Hypothalamus (tissue), 51 donors: ENCODE results near the gene SERPINB6.
"Not testable (repeated sequence)": the region's sequence is repeated elsewhere in the genome, so short reads cannot be mapped to it uniquely, and the experiment has no call there.

Experiments used
- DNase-seq, 51 donors: peaks; one replicate each; lab custom pipeline; 2025; lab: John Stamatoyannopoulos, UW

SERPINB6 gene

DNA sequence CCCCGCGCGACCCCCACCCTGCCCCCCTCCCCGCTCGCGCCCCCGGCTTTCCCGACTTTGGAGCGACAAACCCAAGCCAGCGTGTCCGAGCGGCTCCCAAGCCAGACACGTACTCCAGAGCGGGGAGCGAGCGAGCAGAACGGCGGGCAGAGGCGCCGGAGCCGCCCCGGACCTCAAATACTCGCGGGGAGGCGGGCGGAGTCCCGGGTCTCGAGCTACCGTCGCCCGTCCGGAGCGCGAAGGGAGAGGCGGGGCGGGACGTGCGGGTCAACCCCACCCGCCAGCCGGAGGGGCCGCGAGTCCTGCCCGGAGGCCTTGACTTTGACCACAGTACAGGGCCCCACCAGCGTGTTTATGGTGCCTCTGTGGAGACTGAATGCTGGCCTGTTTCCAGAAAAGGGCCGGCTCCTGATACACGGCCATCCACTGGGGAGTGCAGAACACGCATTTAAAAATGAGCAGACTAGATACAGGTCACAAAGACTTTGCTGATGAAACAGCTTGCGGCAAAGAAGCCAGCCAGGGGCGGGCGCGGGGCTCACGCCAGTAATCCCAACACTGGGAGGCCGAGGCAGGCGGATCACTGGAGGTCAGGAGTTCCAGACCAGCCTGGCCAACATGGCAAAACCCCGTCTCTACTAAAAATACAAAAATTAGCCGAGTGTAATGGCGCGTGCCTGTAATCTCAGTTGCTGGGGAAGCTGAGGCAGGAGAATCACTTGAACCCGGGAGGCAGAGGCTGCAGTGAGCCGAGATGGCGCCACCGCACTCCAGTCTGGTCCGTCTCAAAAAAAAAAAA lies at the start of gene SERPINB6:
TSS of gene SERPINB6 (minus strand) at position 148 of the 799 bp plus-strand sequence. CDS start 12,235 bp downstream, outside the sequence.
- peak in 50 of 51 donors; percentile 33 to 90 (median 71) for DNase-seq

DNA sequence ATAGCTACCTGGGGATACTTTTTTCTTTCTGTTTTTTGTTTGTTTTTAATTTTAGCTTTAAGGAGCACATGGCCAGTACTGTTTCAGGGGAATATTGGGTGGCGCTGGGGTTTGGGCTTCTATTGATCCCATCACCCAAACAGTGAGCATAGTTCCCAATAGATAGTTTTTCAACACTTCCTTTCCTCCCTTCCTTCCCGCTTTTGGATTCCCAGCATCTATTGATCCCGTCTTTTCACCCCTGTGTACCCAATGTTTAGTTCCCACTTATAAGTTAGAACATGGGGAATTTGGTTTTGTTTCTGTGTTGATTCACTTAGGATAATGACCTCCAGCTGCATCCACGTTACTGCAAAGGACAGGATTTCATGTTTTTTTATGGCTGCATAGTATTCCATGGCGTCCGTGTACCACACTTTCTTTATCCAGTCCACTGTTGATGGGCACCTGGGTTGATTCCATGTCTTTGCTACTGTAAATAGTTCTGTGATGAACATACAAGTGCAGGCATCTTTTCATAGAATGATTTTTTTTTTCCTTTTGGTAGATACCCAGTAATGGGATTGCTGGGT lies 48.5 kb upstream of the SERPINB6 start:
- DNase-seq, result no peak

DNA sequence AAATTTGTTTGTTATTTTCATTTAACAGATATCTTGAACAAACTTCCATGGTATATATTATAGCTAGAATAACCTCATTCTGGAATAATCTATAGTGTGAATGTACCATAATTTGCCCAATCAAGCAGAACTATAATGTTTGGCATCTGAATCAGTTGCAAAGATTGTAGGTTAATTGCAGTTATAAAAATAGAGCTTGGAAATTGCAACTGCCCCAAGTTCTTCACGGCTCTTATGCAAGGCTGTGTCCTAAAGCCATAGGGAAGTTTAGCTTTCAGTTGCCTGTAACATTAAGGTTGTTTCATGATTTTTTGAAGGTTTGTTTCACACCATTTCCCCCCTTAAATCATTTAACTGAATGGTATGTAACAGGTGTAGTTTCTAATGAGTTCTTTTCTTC lies 47.7 kb upstream of the SERPINB6 start:
- DNase-seq, result no peak

DNA sequence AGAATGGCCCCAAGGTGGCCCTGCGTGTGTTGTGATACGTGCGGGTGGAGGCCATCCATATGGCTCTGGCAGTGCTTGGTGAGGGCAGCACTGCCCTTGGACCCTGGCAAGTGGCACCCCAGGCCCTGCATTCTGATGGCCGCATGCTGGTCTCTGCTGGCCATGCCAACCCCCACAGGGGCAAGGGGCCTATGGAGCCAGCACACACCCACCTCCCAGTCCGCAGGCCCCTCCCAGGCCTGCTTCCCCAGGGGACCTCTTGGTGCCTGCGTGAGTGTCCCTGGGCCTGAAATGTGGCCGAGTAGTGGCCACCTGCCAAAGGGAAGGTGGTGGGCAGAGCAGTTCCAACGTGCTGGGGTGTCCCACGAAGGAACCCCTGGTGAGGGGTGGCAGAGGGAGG lies 45.9 kb upstream of the SERPINB6 start:
- no peak for DNase-seq

DNA sequence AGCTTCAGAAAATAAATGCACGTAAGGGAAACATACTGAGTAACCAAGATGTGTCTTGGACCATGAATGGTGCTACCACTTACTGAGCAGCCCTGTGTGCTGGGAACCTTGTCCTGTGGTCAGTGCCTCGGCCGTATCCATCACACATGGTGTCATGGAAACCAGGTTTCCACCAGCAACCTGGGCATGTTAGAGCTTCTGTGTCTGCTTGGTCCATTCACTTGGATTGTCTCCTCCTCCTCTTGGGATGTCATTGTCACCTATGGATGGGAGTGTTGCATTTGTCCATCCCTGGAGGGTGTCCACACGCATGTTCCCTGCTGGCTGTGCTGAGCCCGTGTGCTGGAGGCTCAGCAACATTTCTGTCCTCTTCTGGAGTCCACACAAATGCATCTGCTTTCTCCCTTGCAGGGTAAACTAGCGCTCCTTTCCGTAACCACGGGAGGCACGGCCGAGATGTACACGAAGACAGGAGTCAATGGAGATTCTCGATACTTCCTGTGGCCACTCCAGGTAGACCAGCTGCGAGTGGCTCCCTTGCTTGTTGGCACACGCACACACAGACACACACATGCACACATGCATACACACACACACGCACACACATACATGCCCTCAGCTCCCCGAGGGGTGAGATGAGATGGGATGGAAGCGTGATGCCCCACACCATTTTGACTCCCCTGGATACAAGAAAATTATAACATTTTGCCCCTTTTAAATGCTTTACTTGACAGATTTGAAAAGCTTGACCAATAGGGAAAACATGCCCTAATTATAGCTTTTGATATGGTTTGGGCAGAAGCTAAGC lies 45.3 kb upstream of the SERPINB6 start:
- no peak for DNase-seq

DNA sequence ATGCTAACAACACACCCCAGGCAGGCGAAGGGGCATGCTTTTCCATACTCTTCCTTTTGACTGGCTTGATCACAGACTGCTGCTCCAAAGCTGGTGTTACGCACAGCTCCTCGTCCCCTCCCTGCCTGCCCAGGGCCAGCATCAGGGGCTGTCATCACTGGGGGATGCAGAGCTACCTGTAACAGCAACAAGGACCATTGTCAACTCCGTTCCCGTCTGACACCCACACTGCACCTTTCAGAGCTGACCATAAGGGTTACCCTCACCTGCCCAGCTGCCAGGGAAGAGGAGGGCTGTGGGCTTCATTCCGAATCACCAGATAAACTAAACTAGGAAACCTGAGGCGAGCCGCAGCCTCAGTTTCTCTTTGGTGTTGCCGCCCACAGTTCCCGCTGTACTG lies 43.8 kb upstream of the SERPINB6 start:
- DNase-seq, result no peak

DNA sequence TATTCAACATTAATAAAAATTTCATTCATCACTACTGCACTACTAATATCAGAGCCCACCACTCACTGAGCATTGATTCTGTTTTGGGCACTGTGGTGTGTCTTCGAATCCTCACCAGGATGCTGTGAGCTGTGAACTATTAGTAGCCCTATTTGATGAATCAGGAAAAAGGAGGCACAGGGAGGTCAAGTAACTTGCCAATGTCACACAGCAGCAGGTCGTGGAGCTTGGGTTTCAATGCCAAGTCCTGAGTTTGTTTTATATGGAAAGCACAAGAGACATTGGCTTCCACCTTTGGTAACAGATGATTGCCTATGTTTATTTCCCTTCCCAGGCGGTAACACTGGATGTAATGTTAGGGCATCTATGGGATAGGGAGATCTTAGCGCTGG lies 43.3 kb upstream of the SERPINB6 start:
- no peak for DNase-seq

DNA sequence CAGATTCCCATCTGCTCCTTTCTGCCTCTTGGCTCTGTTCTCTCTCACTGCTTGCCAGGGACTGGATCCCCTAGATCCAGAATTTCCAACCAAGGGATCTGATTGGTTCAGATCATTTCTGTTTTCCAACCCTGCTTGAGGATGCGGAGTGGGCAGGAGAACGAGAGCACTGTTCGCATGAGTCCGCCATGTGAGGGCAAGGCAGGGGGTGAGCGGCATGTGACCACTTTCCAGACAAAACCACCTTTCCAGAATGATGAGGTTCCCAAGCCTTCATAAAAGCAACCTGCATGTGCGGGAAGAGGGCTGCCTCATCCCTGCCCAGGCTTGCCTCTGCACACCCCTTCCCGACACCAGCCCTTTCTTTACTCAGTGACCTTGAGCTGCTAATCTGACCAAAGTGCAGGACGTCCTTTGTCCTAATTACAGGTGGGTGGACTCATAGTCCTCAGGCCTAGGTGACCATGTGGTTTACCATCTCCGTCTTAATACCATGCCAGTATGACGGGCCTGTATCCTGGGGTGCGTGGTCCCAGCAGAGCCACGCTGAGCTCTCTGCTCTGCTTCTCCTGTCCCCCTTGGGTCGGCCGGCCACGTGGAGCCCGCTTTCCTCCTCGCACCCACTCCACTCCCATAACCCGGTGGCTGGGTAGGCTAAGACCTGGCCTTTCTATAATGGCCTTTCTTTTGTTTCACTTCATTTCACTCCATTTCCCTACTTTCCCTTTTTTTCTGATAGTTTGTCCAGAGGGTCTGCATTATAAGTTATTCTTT lies 42.7 kb upstream of the SERPINB6 start:
- no peak for DNase-seq

DNA sequence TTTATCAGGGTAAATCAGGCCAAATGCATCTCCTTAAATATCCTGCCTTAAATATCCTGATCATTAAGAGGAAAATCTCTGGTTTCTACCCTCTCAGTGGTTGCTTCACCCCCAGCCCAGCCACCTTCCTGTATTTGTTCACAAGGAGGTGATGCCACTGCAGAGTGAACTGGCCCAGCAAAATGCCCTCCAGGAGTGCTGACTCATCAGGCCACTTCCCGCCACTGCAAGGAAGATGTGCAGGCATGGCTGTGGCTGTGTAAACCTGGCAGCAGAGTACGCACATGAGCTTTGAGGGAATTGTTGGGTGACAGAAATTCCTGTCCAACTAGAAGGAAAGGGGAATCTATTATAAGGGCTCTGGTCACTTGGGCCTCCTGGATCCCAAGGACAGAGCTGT lies 42.1 kb upstream of the SERPINB6 start:
- no peak for DNase-seq

DNA sequence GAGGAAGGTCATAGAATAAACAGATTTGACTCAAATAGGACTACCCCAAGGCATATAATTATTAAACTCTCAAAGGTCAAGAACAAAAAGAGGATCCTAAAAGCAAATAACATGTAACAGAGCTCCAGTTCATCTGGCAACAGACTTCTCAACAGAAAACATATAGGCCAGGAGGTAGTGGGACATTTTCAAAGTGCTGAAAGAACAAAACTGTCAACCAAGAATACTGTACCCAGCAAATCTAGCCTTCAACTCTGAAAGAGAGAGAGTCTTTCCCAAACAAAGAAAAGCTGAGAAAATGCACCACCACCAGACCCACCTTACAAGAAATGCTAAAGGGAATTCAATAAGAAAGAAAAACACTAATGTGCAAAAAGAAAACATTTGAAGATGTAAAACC lies 40.2 kb upstream of the SERPINB6 start:
- DNase-seq, result no peak

DNA sequence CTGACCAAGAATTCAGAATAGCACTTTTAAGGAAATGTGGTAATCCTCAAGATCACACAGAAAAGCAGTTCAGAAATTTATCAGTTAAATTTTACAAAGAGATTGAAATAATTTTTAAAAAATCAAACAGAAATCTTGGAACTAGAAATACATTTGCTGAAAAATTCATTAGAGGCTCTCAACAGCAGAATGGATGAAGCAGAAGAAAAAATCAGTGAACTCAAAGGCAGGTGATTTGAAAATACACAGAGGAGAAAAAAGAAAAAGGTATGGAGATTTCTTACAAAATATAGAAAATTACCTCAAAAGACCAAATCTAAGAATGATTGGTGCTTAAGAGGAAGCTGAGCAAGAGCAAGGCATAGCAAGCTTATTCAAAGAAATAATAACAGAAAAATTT lies 39.8 kb upstream of the SERPINB6 start:
- no peak for DNase-seq

DNA sequence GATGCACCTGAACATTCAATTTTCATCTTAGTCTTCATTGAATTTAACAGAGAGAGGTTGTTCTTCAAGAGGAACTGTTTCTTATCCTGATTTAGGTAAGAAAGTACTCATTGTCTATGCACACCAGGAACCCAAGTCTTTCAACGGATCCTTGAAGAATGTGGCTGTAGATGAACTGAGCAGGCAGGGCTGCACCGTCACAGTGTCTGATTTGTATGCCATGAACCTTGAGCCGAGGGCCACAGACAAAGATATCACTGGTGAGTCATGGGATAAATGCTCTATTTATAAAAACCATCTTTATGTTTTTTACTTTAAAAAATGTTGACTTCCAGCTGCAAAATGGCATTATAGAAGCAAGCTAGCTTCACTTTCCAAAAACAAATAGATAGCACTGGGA lies 38.6 kb upstream of the SERPINB6 start:
- no peak for DNase-seq

DNA sequence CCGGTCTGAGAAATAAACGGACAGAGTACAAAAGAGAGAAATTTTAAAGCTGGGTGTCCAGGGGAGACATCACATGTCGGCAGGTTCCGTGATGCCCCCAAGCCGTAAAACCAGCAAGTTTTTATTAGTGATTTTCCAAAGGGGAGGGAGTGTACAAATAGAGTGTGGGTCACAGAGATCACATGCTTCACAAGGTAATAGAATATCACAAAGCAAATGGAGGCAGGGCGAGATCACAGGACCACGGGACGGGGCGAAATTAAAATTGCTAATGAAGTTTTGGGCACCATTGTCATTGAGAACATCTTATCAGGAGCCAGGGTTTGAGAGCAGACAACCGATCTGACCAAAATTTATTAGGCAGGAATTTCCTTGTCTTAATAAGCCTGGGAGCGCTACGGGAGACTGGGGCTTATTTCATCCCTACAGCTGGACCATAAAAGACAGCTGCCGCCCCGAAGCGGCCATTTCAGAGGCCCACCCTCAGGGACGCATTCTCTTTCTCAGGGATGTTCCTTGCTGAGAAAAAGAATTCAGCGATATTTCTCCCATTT lies 37.4 kb upstream of the SERPINB6 start:
- DNase-seq, result not testable (repeated sequence)

DNA sequence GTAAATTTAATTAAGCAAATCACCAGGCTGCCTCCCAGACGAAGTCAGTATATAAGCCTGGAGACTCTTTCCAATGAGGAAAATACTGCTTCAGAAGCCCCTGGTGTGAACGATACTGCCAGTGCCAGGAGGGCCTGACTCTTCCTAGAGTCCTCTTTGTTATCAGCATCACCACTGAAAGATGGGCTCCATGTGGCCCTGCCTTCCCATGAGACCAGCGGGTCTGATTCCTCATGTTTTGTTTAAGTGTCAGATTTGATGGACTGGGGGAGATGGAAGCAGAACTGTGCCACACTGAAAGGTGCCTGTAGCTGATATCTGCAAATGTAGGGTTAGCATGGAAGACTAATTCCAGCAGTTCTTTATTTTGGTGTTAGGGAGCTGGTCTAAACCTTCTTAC lies 36.2 kb upstream of the SERPINB6 start:
- DNase-seq, result no peak

DNA sequence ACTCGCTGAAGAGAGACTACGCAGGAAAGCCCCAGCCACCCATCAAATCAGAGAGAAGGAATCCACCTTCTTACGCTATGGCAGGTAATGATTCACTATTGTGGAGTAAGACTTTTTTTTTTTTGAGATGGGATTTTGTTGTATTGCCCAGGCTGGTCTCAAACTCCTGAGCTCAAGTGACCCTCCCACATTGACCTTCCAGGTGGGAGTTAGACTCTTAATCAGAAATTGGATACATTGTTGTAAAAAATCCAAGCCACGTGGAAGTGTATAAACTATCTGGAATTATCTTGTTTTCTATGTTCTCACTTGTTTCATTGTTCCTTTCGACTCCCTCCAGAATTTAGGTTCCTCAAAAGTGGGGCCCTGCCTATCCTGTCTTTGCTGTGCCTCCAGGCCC lies 35.1 kb upstream of the SERPINB6 start:
- no peak for DNase-seq

DNA sequence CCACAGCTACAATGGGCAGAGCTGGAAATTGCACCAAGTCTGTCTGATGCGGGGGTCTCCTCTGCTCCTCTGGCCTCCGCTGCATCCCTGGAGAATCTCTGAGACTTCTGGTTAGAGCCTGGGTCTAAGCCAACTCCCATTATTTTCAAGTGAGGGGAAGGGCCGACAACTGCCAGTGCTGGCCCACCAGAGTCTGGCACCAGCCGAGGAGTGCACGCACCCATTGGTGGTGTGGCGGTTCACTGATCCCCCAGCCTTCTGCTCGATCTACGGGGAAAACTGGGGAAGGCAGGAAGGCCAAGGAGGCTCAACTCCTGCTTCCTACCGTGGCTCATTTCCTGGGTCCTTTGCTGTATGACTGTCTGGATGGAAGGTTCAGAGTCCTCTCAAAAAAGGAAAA lies 34.5 kb upstream of the SERPINB6 start:
- no peak for DNase-seq

DNA sequence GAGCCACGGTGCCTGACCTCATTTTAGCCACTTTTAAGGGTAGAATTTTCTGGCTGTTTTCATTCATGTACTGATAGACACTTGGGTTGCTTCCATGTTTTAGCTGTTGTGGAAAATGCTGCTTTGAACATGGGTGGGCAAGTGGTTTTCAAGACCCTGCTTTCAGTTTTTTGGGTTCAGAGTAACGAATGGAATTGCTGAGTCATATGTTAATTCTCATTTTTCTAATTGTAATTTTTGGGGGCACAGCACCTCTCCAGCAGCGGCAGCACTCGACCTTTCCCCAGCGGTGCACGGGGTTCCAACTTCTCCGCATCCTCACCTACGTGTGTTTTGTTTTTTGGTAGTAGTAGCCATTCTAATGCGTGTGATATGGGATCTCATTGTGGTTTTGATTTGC lies 33.7 kb upstream of the SERPINB6 start:
- DNase-seq, result no peak

DNA sequence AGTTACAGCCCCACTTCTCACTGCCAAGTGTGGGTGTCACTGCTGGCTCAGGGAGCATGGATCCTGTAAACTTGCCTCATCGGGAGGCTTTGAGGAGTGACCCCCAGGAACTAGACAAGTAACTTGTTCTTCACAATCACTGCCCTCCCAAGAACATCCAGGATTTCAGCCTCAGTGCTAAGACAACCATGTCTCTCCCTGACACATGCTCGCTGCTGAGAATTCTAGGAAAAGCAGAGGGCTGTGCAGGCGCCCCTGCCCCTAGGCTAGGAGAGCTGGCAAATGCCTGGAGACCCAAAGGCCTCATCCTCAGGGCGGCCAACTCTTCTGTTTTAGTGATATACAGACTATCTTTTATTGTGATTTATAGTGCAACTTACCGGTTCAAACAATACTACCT lies 31.9 kb upstream of the SERPINB6 start:
- DNase-seq, result not testable (repeated sequence)

DNA sequence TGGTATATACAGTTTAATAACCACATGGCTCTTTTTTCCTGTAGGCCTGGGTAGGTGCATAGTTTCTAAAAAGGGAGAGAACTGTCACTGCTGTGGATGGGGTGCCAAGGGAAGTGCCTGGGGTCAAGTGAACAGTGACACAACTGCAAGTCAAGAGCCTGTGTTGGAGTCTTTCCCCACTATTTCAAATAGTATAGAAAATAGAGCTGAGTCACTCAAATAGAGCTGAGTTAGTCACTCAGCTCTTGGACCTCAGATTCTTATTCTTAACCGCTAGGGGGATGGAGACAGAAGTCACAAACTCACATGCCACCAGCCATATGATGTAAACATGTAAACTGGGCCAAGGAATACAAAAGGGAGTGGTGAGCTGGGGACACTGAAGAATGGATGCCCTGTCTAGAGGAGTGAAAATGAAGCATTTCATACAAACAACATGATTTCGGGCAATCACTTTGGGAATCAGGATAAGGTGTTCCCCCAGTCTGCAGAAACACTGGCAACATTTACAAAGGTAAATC lies 30.5 kb upstream of the SERPINB6 start:
- peak in 1 of 51 donors; percentile 4 for DNase-seq

DNA sequence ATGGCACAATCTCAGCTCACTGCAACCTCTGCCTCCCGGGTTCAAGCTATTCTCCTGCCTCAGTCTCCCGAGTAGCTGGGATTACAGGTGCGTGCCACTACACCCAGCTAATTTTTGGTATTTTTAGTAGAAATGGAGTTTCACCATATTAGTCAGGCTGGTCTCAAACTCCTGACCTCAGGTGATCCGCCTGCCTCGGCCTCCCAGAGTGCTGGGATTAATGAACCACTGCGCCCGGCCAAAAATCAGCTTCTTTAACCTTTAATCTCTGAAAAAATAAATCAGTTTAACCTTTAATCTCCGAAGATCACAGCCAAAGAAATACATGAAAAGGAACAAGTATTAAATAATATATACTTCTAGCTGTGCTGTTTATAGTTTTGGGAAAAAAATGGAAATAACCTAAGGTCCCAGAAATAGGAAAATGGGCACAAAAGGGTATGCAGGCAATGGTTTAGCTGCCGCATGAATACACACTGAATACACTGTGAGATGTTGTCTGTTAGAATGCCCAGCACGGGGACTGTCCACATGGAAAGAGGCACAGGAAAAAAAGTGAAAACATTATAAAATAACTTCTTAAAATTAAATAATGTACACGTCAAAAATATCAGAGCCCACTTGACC lies 29.9 kb upstream of the SERPINB6 start:
- DNase-seq, result no peak
